WTC11 (cell line): ENCODE results near the gene ZEB1. TPM values are rescaled to one million over a fixed set of nuclear protein-coding genes. Genes with fewer than 3 reads are reported as not detected.

Experiments
- ATAC-seq: fragments of 200-7000 bp; cut with Tn5 transposase; 2 replicates; pipeline ENCODE4 v1.10.0; 2021; ENCODE audit warnings: mild to moderate bottlenecking, moderate library complexity
- CTCF ChIA-PET: fragments of 300-600 bp; sonication (Branson Sonifier 250); formaldehyde crosslinking; loops from one replicate; lab custom pipeline; 2021; ENCODE audit warnings: antibody characterized with exemption; lab: Charles Lee
- POLR2A ChIA-PET: fragments of 350-600 bp; sonication (Branson Sonifier 250); formaldehyde crosslinking; loops from one replicate; lab custom pipeline; 2021; ENCODE audit warnings: antibody characterized with exemption; lab: Charles Lee
- DNase-seq: peaks from one replicate; pipeline ENCODE4 v3.0.0; 2021; ENCODE audit warnings: low spot score
- H3K27ac Mint-ChIP-seq: 2 replicates; pipeline ENCODE4 v1.8.0; 2021; ENCODE audit warnings: mixed read lengths
- H3K27me3 Mint-ChIP-seq: 2 replicates; pipeline ENCODE4 v1.8.0; 2021; ENCODE audit warnings: low read depth, mild to moderate bottlenecking, moderate library complexity, mixed read lengths
- H3K36me3 Mint-ChIP-seq: 2 replicates; pipeline ENCODE4 v1.8.0; 2021; ENCODE audit warnings: mixed read lengths
- H3K4me1 Mint-ChIP-seq: 2 replicates; pipeline ENCODE4 v1.8.0; 2022; ENCODE audit warnings: mixed read lengths
- H3K4me3 Mint-ChIP-seq: 2 replicates; pipeline ENCODE4 v1.8.0; 2021; ENCODE audit warnings: mild to moderate bottlenecking, moderate library complexity, mixed read lengths
- H3K9me3 Mint-ChIP-seq: 2 replicates; pipeline ENCODE4 v1.8.0; 2021; ENCODE audit warnings: mixed read lengths
- KAT7 ChIP-seq: sonication (generic); formaldehyde crosslinking; IDR thresholded peaks from 2 replicates; pipeline ENCODE4 v1.8.1; 2023; ENCODE audit warnings: missing genetic modification reagents, mild to moderate bottlenecking, borderline replicate concordance
- MXD4 ChIP-seq: fragments of 250-450 bp; sonication (Bioruptor Pico); IDR thresholded peaks from 2 replicates; pipeline ENCODE4 v1.8.0; 2021; ENCODE audit warnings: mild to moderate bottlenecking, moderate library complexity, borderline replicate concordance
- NR2C2 ChIP-seq: sonication (generic); formaldehyde crosslinking; IDR thresholded peaks from 2 replicates; pipeline ENCODE4 v1.8.0; 2022; ENCODE audit warnings: mild to moderate bottlenecking, missing genetic modification reagents
- SMAD3 ChIP-seq: sonication (generic); formaldehyde crosslinking; IDR thresholded peaks from 2 replicates; pipeline ENCODE4 v1.8.0; 2022; ENCODE audit warnings: missing genetic modification reagents, mild to moderate bottlenecking, borderline replicate concordance
- total RNA-seq: library from RNA; stranded (reverse); gene quantifications from 3 replicates; pipeline ENCODE4 v1.2.3, GENCODE V29; 2021
- TF ChIP-seq, protein P1 (sequence below): sonication (generic); formaldehyde crosslinking; IDR thresholded peaks from 2 replicates; pipeline ENCODE4 v1.8.1; 2023; ENCODE audit warnings: mild to moderate bottlenecking, missing genetic modification reagents, moderate library complexity

ZEB1 gene
- total RNA-seq, 1 experiment from 2014 or later: 0.39 TPM

GRCh38 chr10:31578951-31579350, 259.9 kb downstream of the ZEB1 start:
- Mint-ChIP-seq H3K27ac (no peak overlapping the region), H3K4me3 (no peak overlapping the region), H3K9me3 (peaks cover 40% of the 10 kb centered on the region), H3K36me3 (peaks cover 10% of the 10 kb centered on the region; the same call in 1 of the 2 replicates), H3K27me3 (no peaks in the 10 kb centered on the region; the same call in none of the 2 replicates), H3K4me1 (peaks cover 9% of the 10 kb centered on the region)
- ATAC-seq (no peak), DNase-seq (no peak)
- TF ChIP-seq NR2C2: no peak
- TF ChIP-seq SMAD3 (CRISPR knock-in tag): no peak
- TF ChIP-seq KAT7 (CRISPR knock-in tag): no peak
- TF ChIP-seq, protein P1, sequence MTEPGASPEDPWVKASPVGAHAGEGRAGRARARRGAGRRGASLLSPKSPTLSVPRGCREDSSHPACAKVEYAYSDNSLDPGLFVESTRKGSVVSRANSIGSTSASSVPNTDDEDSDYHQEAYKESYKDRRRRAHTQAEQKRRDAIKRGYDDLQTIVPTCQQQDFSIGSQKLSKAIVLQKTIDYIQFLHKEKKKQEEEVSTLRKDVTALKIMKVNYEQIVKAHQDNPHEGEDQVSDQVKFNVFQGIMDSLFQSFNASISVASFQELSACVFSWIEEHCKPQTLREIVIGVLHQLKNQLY (CRISPR knock-in tag): no peak
- TF ChIP-seq MXD4: no peak
- CTCF ChIA-PET: no interaction called here
- POLR2A ChIA-PET: no interaction called here
